MM.1S (cell line): ENCODE measurements around the gene KIF14.

Source experiments
- DNase-seq: peaks from one replicate; pipeline ENCODE4 v3.0.0-alpha.2; 2015
- H2AFZ ChIP-seq: fragments of 300-600 bp; sonication (generic); 2 replicates; pipeline ENCODE4 v1.6.0; 2016; ENCODE audit warnings: antibody characterized with exemption, low read length
- H3F3A ChIP-seq: fragments of 300-600 bp; sonication (generic); 2 replicates; pipeline ENCODE4 v1.6.1; 2016; ENCODE audit warnings: mild to moderate bottlenecking, antibody characterized with exemption, low read length, moderate library complexity, mixed read lengths; ENCODE audit not compliant: insufficient read depth
- H3K27ac ChIP-seq: fragments of 300-600 bp; sonication (generic); 2 replicates; pipeline ENCODE4 v1.5.1; 2016; ENCODE audit warnings: mild to moderate bottlenecking, low read length
- H3K27me3 ChIP-seq: fragments of 300-600 bp; sonication (generic); replicated peaks from 2 replicates; pipeline ENCODE4 v1.6.0; 2016; ENCODE audit warnings: low read length; ENCODE audit not compliant: insufficient read depth
- H3K36me3 ChIP-seq: fragments of 300-600 bp; sonication (generic); replicated peaks from 2 replicates; pipeline ENCODE4 v1.6.1; 2016; ENCODE audit warnings: mild to moderate bottlenecking, low read length, mixed read lengths; ENCODE audit not compliant: insufficient read depth
- H3K4me1 ChIP-seq: fragments of 300-600 bp; sonication (generic); 2 replicates; pipeline ENCODE4 v1.6.1; 2016; ENCODE audit warnings: low read length, mixed read lengths
- H3K4me2 ChIP-seq: fragments of 300-600 bp; sonication (generic); 2 replicates; pipeline ENCODE4 v1.6.0; 2016; ENCODE audit warnings: low read depth, low read length
- H3K4me3 ChIP-seq: fragments of 300-600 bp; sonication (generic); 2 replicates; pipeline ENCODE4 v1.5.1; 2016; ENCODE audit warnings: low read length, mixed read lengths
- H3K79me2 ChIP-seq: fragments of 300-600 bp; sonication (generic); 2 replicates; pipeline ENCODE4 v1.6.1; 2016; ENCODE audit warnings: mixed run types, low read length, mixed read lengths
- H3K9ac ChIP-seq: fragments of 300-600 bp; sonication (generic); 2 replicates; pipeline ENCODE4 v1.6.1; 2016; ENCODE audit warnings: low read length, mixed read lengths
- H3K9me2 ChIP-seq: fragments of 300-600 bp; sonication (generic); replicated peaks from 2 replicates; pipeline ENCODE4 v1.6.1; 2016; ENCODE audit warnings: mild to moderate bottlenecking, low read length, mixed read lengths; ENCODE audit not compliant: insufficient read depth
- H3K9me3 ChIP-seq: fragments of 300-600 bp; sonication (generic); replicated peaks from 2 replicates; pipeline ENCODE4 v1.6.1; 2016; ENCODE audit warnings: mild to moderate bottlenecking, low read length, mixed read lengths; ENCODE audit not compliant: insufficient read depth
- H4K20me1 ChIP-seq: fragments of 300-600 bp; sonication (generic); 2 replicates; pipeline ENCODE4 v1.6.1; 2016; ENCODE audit warnings: mild to moderate bottlenecking, low read length, moderate library complexity, mixed read lengths; ENCODE audit not compliant: insufficient read depth
- CTCF ChIP-seq: fragments of 300-600 bp; sonication (generic); IDR thresholded peaks from 2 replicates; pipeline ENCODE4 v1.5.1; 2016; ENCODE audit warnings: antibody characterized with exemption, low read length, mixed read lengths
- EZH2 ChIP-seq: fragments of 300-600 bp; sonication (generic); optimal IDR thresholded peaks from 2 replicates; pipeline ENCODE3; 2017; ENCODE audit warnings: low read depth, mild to moderate bottlenecking, antibody characterized with exemption, low read length, mixed read lengths
- EZH2phosphoT487 ChIP-seq: fragments of 300-600 bp; sonication (generic); IDR thresholded peaks from 2 replicates; pipeline ENCODE4 v1.6.1; 2018; ENCODE audit warnings: antibody characterized with exemption, low read length

The KIF14 gene

GRCh38 chr1:200564319-200564718, 56.2 kb downstream of the KIF14 start:
- no peak overlapping the region for H3K4me2 ChIP-seq
- H3K27me3 ChIP-seq = no peaks in the 10 kb centered on the region
- TF ChIP-seq EZH2phosphoT487 (no peak), CTCF (no peak), EZH2 (no peak)
- no peak overlapping the region for H3K9ac ChIP-seq
- H3K4me3 ChIP-seq = no peak overlapping the region
- peaks cover 10% of the 10 kb centered on the region; the same call in 1 of the 2 replicates for H3K36me3 ChIP-seq
- H3F3A ChIP-seq = 0 out of 2 replicates have a peak, but pooled peaks cover 4% of the 10 kb centered on the region
- H3K79me2 ChIP-seq = no peaks in the 10 kb centered on the region
- H3K4me1 ChIP-seq = no peaks in the 10 kb centered on the region
- DNase-seq = no peak
- no peaks in the 10 kb centered on the region for H3K9me2 ChIP-seq
- no peaks in the 10 kb centered on the region for H4K20me1 ChIP-seq
- no peak overlapping the region for H2AFZ ChIP-seq
- H3K27ac ChIP-seq = no peak overlapping the region
- no peaks in the 10 kb centered on the region for H3K9me3 ChIP-seq

- Histone ChIP-seq H3K4me2 (no peak overlapping the region), H3K9ac (no peak overlapping the region), H2AFZ (no peak overlapping the region), H3K79me2 (no peaks in the 10 kb centered on the region), H3K9me3 (no peaks in the 10 kb centered on the region), H3K4me1 (no peaks in the 10 kb centered on the region), H3F3A (0 out of 2 replicates have a peak, but pooled peaks cover 4% of the 10 kb centered on the region), H3K9me2 (no peaks in the 10 kb centered on the region), H3K27ac (no peak overlapping the region), H4K20me1 (no peaks in the 10 kb centered on the region), H3K4me3 (no peak overlapping the region), H3K27me3 (no peaks in the 10 kb centered on the region), H3K36me3 (peaks cover 9% of the 10 kb centered on the region; the same call in 1 of the 2 replicates)
- TF ChIP-seq CTCF (no peak), EZH2 (no peak), EZH2phosphoT487 (no peak)
- DNase-seq = no peak
Measured at GRCh38 chr1:200561856-200562214, 58.7 kb downstream of the KIF14 start.

DNA sequence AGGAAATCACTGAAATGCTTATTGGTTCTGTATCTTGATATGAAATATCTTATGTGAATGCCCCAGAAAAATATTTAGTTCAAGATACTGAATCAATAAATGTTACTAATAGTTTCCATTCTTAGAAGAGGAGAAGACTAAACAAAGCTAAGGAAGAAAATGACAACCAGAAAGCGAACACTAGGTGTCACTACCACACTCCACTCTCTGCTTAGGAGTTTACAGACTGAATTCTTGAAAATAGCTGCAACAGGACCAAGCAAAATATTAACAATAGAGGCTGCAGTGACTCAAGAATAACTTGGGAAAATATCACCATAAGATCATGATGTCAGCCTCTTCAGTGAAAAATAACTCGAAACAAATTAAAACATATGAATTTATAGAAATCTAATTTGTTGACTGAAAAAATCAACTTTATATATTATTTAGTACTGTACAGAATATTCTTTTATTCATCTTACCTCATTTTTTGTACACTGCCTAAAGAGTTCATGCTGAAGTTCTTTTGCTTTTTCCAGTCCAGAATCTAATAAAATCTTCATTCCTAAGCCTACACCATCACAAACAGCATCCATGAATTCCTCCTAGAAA, 61.6 kb downstream of the KIF14 start:
- Histone ChIP-seq H3K9me2 (no peaks in the 10 kb centered on the region), H3K9ac (no peak overlapping the region), H3K27me3 (no peaks in the 10 kb centered on the region), H2AFZ (no peak overlapping the region), H3K79me2 (no peaks in the 10 kb centered on the region), H3F3A (0 out of 2 replicates have a peak, but pooled peaks cover 4% of the 10 kb centered on the region), H3K4me2 (no peak overlapping the region), H3K4me1 (no peaks in the 10 kb centered on the region), H3K36me3 (no peaks in the 10 kb centered on the region; the same call in 1 of the 2 replicates), H3K9me3 (no peaks in the 10 kb centered on the region), H3K4me3 (no peak overlapping the region), H3K27ac (no peak overlapping the region), H4K20me1 (no peaks in the 10 kb centered on the region)
- peak; percentile 45 for DNase-seq
- TF ChIP-seq EZH2phosphoT487 (no peak), CTCF (peak; percentile 79)
